Calu3 (cell line): ENCODE measurements around the gene ETS1. TPM values are rescaled to one million over a fixed set of nuclear protein-coding genes. Genes with fewer than 3 reads are reported as not detected.

Source experiments
- BruUV-seq: library from RNA; stranded (reverse); fragments of 400-500 nt; replicated peaks from 2 replicates; lab custom pipeline; 2021; lab: Mats Ljungman, UMichigan
- CTCF ChIA-PET: fragments of 300-600 bp; sonication (Branson Sonifier 250); formaldehyde crosslinking; loops from one replicate; lab custom pipeline; 2022; ENCODE audit warnings: antibody characterized with exemption; lab: Charles Lee
- DNase-seq: peaks from one replicate; pipeline ENCODE4 v3.0.0; 2022
- H3K27ac Mint-ChIP-seq: one replicate; pipeline ENCODE4 v1.8.0; 2022; ENCODE audit warnings: mixed read lengths; ENCODE audit not compliant: unreplicated experiment
- H3K27me3 Mint-ChIP-seq: one replicate; pipeline ENCODE4 v1.8.0; 2022; ENCODE audit warnings: mixed read lengths; ENCODE audit not compliant: unreplicated experiment
- H3K36me3 Mint-ChIP-seq: one replicate; pipeline ENCODE4 v1.8.0; 2022; ENCODE audit warnings: mild to moderate bottlenecking, moderate library complexity, mixed read lengths; ENCODE audit not compliant: insufficient read depth, unreplicated experiment
- H3K4me1 Mint-ChIP-seq: one replicate; pipeline ENCODE4 v1.8.0; 2022; ENCODE audit warnings: mild to moderate bottlenecking, low read depth, mixed read lengths; ENCODE audit not compliant: unreplicated experiment
- H3K4me3 Mint-ChIP-seq: one replicate; pipeline ENCODE4 v1.8.0; 2022; ENCODE audit warnings: mild to moderate bottlenecking, low read depth, moderate library complexity, mixed read lengths; ENCODE audit not compliant: unreplicated experiment
- H3K9me3 Mint-ChIP-seq: one replicate; pipeline ENCODE4 v1.8.0; 2022; ENCODE audit warnings: low read depth, mixed read lengths; ENCODE audit not compliant: unreplicated experiment
- intact Hi-C: fragments of 100-400 bp; cut with micrococcal nuclease; formaldehyde crosslinking; loops from one replicate; pipeline ENCODE4 v1.10.0; 2022; ENCODE audit not compliant: unreplicated experiment
- total RNA-seq: library from RNA; stranded (reverse); gene quantifications from 2 replicates; pipeline ENCODE4 v1.2.3, GENCODE V29; 2022
- TF ChIP-seq, protein P1 (sequence below): fragments of 200-600 bp; IDR thresholded peaks from one replicate; pipeline ENCODE4 v1.8.0; 2022; ENCODE audit warnings: antibody characterized with exemption; ENCODE audit not compliant: unreplicated experiment

Gene ETS1
- total RNA-seq, 1 experiment from 2014 or later, result 38.4 TPM

DNA sequence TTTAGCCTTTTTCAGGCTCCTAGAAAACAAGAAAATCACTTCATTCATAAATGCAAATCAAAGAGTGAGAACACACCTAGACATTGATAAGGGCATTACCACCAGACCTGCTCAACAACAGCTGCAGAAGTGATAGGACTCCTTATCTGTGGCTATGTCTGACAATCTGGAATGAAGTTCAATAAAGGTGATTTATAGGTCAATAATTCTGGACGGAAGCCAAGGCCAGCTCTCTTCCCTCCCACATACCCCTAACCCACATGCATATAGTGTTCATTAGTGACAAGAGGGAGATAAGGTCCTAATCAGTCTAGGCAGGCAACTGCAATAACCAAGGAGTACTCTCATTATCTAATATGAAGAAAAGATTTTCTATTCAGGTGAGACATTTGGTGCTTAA lies 111.3 kb downstream of the ETS1 start:
- H3K4me1 Mint-ChIP-seq, result peaks cover 32% of the 10 kb centered on the region
- H3K4me3 Mint-ChIP-seq, result no peak overlapping the region
- TF ChIP-seq, protein P1, sequence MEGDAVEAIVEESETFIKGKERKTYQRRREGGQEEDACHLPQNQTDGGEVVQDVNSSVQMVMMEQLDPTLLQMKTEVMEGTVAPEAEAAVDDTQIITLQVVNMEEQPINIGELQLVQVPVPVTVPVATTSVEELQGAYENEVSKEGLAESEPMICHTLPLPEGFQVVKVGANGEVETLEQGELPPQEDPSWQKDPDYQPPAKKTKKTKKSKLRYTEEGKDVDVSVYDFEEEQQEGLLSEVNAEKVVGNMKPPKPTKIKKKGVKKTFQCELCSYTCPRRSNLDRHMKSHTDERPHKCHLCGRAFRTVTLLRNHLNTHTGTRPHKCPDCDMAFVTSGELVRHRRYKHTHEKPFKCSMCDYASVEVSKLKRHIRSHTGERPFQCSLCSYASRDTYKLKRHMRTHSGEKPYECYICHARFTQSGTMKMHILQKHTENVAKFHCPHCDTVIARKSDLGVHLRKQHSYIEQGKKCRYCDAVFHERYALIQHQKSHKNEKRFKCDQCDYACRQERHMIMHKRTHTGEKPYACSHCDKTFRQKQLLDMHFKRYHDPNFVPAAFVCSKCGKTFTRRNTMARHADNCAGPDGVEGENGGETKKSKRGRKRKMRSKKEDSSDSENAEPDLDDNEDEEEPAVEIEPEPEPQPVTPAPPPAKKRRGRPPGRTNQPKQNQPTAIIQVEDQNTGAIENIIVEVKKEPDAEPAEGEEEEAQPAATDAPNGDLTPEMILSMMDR, result no peak
- no peak overlapping the region for H3K27ac Mint-ChIP-seq
- H3K9me3 Mint-ChIP-seq, result no peaks in the 10 kb centered on the region
- no peaks in the 10 kb centered on the region for H3K27me3 Mint-ChIP-seq
- intact Hi-C loops, result loop anchor here (10.0 kb wide), 1 partner anchor 301 kb away; no protein-coding TSS in a partner anchor
- DNase-seq, result no peak
- H3K36me3 Mint-ChIP-seq, result peaks cover 22% of the 10 kb centered on the region
- BruUV-seq, result no TSS peak
- CTCF ChIA-PET, result no interaction called here

DNA sequence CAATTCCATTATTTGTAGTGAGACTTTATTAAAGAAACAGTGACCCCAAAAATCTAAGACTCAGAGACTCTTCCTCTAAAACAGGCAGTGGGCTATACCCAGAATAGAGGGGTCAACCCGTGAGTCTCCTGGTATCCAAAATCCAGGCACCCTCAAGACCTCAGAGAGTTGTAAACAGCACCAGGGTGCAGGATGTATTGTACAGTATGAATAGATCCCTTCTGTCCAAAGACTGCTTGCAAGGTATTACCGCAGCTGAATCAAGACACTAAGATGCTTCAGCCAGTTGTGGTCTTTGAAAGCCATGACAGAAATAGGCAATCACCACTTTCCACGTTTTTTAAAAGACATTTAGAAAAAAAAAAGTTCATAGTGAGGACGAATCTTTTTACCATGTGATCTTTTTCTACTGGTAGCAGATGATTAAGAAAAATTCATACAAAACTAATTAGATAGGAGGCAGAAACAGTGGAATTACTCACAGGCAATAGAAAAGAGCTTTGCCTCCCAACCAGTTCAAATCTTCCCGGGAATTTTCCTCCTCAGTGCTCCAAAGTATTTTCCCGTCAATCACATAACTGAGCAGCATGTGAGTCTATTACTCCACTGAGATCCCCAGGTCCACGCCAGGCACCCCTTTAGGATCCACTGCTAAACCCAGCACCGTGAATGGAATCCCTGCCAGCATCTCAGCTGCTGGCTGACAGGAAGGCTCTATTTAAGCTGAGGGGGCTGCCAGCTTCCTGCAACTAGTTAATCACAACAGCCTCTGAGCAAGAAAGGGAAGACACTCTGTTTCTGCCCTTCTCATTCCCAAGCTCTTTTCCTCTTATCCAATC lies 113.1 kb downstream of the ETS1 start:
- TF ChIP-seq, protein P1, result no peak
- intact Hi-C loops, result loop anchor here (10.0 kb wide), 1 partner anchor 299 kb away; no protein-coding TSS in a partner anchor
- CTCF ChIA-PET, result no interaction called here
- Mint-ChIP-seq H3K4me3 (no peak overlapping the region), H3K36me3 (peaks cover 27% of the 10 kb centered on the region), H3K9me3 (no peaks in the 10 kb centered on the region), H3K27me3 (no peaks in the 10 kb centered on the region), H3K27ac (no peak overlapping the region), H3K4me1 (peaks cover 43% of the 10 kb centered on the region)
- DNase-seq, result no peak
- no TSS peak for BruUV-seq

DNA sequence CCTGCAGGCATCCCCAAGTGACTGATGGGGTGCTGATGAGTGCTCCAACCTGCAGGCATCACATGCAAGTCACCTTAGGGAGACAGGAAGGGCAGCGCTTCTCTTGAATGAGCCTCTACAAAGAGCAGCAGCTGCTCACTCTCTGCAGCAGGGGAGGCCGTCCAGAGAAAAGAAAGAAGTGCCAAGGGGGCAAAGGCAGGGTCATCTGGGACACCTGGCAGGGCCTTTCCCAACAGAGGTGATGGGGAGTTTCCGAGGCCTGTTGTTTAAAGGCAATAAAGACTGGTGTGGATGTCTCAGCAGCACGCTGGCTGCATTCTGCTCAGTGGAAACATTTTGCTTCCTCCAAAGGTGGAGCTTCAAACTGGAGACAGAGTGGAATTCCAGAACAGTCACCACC lies 113.7 kb downstream of the ETS1 start:
- intact Hi-C loops, result loop anchor here (10.0 kb wide), 1 partner anchor 299 kb away; no protein-coding TSS in a partner anchor
- H3K36me3 Mint-ChIP-seq, result peaks cover 27% of the 10 kb centered on the region
- H3K9me3 Mint-ChIP-seq, result no peaks in the 10 kb centered on the region
- TF ChIP-seq, protein P1, result no peak
- CTCF ChIA-PET, result no interaction called here
- no peaks in the 10 kb centered on the region for H3K27me3 Mint-ChIP-seq
- no peak overlapping the region for H3K27ac Mint-ChIP-seq
- peaks cover 48% of the 10 kb centered on the region for H3K4me1 Mint-ChIP-seq
- BruUV-seq, result no TSS peak
- no peak for DNase-seq
- H3K4me3 Mint-ChIP-seq, result no peak overlapping the region

DNA sequence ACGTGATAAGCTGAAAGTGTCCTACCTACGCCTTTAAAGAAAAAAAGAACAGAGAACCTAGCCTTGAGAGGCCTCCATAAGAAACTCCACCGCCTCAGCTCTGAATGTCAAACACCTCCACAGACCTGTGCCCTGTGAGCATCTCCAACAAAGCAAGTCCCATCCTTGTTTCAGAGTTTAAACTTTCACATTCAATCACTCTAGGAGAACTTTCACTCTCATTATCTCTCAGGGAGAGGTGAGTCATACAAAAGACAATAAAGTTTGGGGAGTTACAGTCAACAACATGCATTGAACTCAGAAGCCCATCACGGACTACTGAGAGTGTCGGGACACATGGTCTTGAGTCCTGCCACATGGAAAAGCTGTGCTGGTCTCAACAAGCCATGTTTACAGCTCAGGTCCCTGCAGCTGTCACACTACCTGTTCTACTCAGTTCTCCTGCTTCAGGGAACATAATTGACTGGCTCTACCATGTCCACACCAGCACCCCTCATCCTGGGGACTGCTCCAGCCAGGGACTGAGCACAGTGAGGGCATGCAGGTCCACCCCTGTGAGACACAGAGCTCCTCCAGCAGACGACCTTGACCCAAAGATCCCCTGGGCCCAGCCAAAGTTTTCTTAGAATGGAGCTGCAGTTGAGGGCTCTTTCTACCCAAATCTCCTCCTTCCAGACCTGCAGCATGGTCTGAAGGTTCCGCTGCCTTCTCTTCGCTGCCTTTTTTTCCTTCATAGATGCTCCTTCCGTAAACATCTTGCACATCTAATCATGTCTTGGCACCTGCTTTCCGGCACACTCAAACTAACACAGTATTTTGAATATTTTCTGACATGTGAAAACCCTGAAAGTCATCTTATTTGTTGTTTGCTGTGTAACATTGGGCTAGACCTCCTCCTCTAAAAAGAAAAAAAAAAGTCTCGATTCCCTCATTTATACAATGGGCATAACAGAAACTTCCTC lies 114.9 kb downstream of the ETS1 start:
- Mint-ChIP-seq H3K4me1 (peaks cover 59% of the 10 kb centered on the region), H3K9me3 (no peaks in the 10 kb centered on the region), H3K27ac (no peak overlapping the region), H3K36me3 (peaks cover 27% of the 10 kb centered on the region), H3K27me3 (no peaks in the 10 kb centered on the region), H3K4me3 (no peak overlapping the region)
- intact Hi-C loops, result loop anchor here (10.0 kb wide), 1 partner anchor 298 kb away; no protein-coding TSS in a partner anchor
- CTCF ChIA-PET, result no interaction called here
- DNase-seq, result no peak
- TF ChIP-seq, protein P1, result no peak
- BruUV-seq, result no TSS peak
